ENCODE data around the gene XCL1. TPM values are rescaled to one million over a fixed set of nuclear protein-coding genes. Genes with fewer than 3 reads are reported as not detected.

XCL1 gene
- total RNA-seq, 1 experiment from 2014 or later = 0.26 TPM

GRCh38 chr1:168589167-168589566 lies 12.8 kb downstream of the XCL1 start:
- H3T11ph ChIP-seq (ENCODE audit: low read length) = no peak overlapping the region
- no peak overlapping the region for H3K4me3 Mint-ChIP-seq
- no peak overlapping the region for H2AK5ac ChIP-seq (ENCODE audit: insufficient read length, low read length)
- no peak overlapping the region for H2BK15ac ChIP-seq (ENCODE audit: low read depth, low read length)
- TF ChIP-seq CTCF (conservative IDR thresholded peaks at IDR 0.05) = no peak
- no peak overlapping the region for H3K27ac Mint-ChIP-seq
- no peak overlapping the region for H3K18ac ChIP-seq (ENCODE audit: insufficient read length, low read depth, low read length)
- H2BK20ac ChIP-seq (ENCODE audit: low read depth, low read length, poor library complexity, severe bottlenecking) = no peak overlapping the region
- H3K36me3 Mint-ChIP-seq (ENCODE audit: insufficient read depth in 1 of 3, low read depth in 3 of 3) = no peaks in the 10 kb centered on the region; a peak in 1 of 7 replicates
- H2BK120ac ChIP-seq (ENCODE audit: low read depth, low read length, poor library complexity, severe bottlenecking) = no peak overlapping the region
- no peaks in the 10 kb centered on the region for H4K20me1 ChIP-seq (ENCODE audit: control insufficient read depth, insufficient read depth, insufficient read length)
- H3K27ac ChIP-seq (ENCODE audit: insufficient read length, low read depth, low read length) = no peak overlapping the region
- no peak overlapping the region for H4K91ac ChIP-seq (ENCODE audit: insufficient read length, low read depth, low read length)
- no peaks in the 10 kb centered on the region for H3K27me3 ChIP-seq (ENCODE audit: insufficient read depth, low read length)
- no peaks in the 10 kb centered on the region for H3K79me1 ChIP-seq (ENCODE audit: insufficient read depth, low read depth, low read length, poor library complexity, severe bottlenecking)
- H3K56ac ChIP-seq (ENCODE audit: insufficient read length, low read depth, low read length) = no peak overlapping the region
- no peaks in the 10 kb centered on the region; a peak in 1 of 5 replicates for H3K9me3 Mint-ChIP-seq
- no peaks in the 10 kb centered on the region for H3K23me2 ChIP-seq (ENCODE audit: insufficient read length, low read depth, low read length, poor library complexity, severe bottlenecking)
- no peaks in the 10 kb centered on the region for H3K79me2 ChIP-seq (ENCODE audit: insufficient read depth, low read length)
- H2AFZ ChIP-seq (ENCODE audit: low read length) = no peak overlapping the region
- H3K4me1 ChIP-seq (ENCODE audit: insufficient read depth, low read length) = no peaks in the 10 kb centered on the region
- no peak overlapping the region for H3K9ac ChIP-seq (ENCODE audit: extremely low read depth, insufficient read length, low read length)
- no peak overlapping the region for H2BK5ac ChIP-seq (ENCODE audit: insufficient read length, low read length)
- no peak overlapping the region for H3K4me2 ChIP-seq (ENCODE audit: insufficient read depth, insufficient read length, low read length)
- no peak overlapping the region for H3K14ac ChIP-seq (ENCODE audit: insufficient read depth, low read length)
- H4K5ac ChIP-seq (ENCODE audit: insufficient read length, low read depth, low read length) = no peak overlapping the region
- no CpG with 5 or more reads among the region's 2 CpGs for WGBS (ENCODE audit: extremely low coverage, insufficient read length, low lambda C conversion rate)
- no peaks in the 10 kb centered on the region for H3K9me3 ChIP-seq (ENCODE audit: control insufficient read depth, low read depth, low read length)
- no peak overlapping the region for H2BK12ac ChIP-seq (ENCODE audit: insufficient read length, low read depth, low read length)
- H3K4ac ChIP-seq (ENCODE audit: low read depth, low read length) = no peak overlapping the region
- no peaks in the 10 kb centered on the region for H3K27me3 Mint-ChIP-seq (ENCODE audit: low read depth)
- H3K23ac ChIP-seq (ENCODE audit: insufficient read length, low read depth, low read length) = no peak overlapping the region
- no peak for DNase-seq
- H3K4me1 Mint-ChIP-seq = no peaks in the 10 kb centered on the region
- H4K8ac ChIP-seq (replicated peaks; ENCODE audit: insufficient read length, low read depth, low read length) = no peak overlapping the region
